GM06990 (cell line): ENCODE results near the gene LRRTM4.

Experiments
- DNase-seq: peaks from one replicate; pipeline ENCODE4 v3.0.0-alpha.2; 2011; ENCODE audit not compliant: insufficient read length; ENCODE audit errors: extremely low read depth
- H3K27me3 ChIP-seq: replicated peaks from 2 replicates; pipeline ENCODE4 v1.6.0; 2011; ENCODE audit warnings: low read length; ENCODE audit not compliant: control insufficient read depth, insufficient read depth
- H3K36me3 ChIP-seq: 2 replicates; pipeline ENCODE4 v1.5.1; 2011; ENCODE audit warnings: low read length; ENCODE audit not compliant: control insufficient read depth, insufficient read depth
- H3K4me3 ChIP-seq: replicated peaks from 2 replicates; pipeline ENCODE4 v1.5.1; 2011; ENCODE audit warnings: low read depth, mild to moderate bottlenecking, control low read depth, low read length
- CTCF ChIP-seq: IDR thresholded peaks from 2 replicates; pipeline ENCODE4 v1.5.1; 2011; ENCODE audit warnings: low read length, control low read depth, mild to moderate bottlenecking, inconsistent platforms; ENCODE audit not compliant: insufficient read depth, poor library complexity, severe bottlenecking

Gene LRRTM4

GRCh38 chr2:77228391-77228790, 293.8 kb downstream of the LRRTM4 start:
- no peak for DNase-seq
- TF ChIP-seq CTCF, result no peak
- H3K4me3 ChIP-seq, result no peak overlapping the region
- H3K27me3 ChIP-seq, result no peaks in the 10 kb centered on the region
- H3K36me3 ChIP-seq, result no peaks in the 10 kb centered on the region

- Histone ChIP-seq H3K4me3 (no peak overlapping the region), H3K36me3 (no peaks in the 10 kb centered on the region), H3K27me3 (no peaks in the 10 kb centered on the region)
- DNase-seq, result no peak
- TF ChIP-seq CTCF, result no peak
Measured at GRCh38 chr2:77210725-77211124, 311.5 kb downstream of the LRRTM4 start.

- H3K27me3 ChIP-seq, result no peaks in the 10 kb centered on the region
- DNase-seq, result no peak
- H3K4me3 ChIP-seq, result no peak overlapping the region
- no peak for TF ChIP-seq CTCF
- no peaks in the 10 kb centered on the region for H3K36me3 ChIP-seq
Measured at GRCh38 chr2:77207331-77207730, 314.8 kb downstream of the LRRTM4 start.

- no peak overlapping the region for H3K4me3 ChIP-seq
- TF ChIP-seq CTCF, result no peak
- H3K36me3 ChIP-seq, result no peaks in the 10 kb centered on the region
- H3K27me3 ChIP-seq, result no peaks in the 10 kb centered on the region
- DNase-seq, result no peak
Measured at GRCh38 chr2:77201755-77202154, 320.4 kb downstream of the LRRTM4 start.

GRCh38 chr2:77199411-77199810, 322.8 kb downstream of the LRRTM4 start:
- DNase-seq, result no peak
- no peak for TF ChIP-seq CTCF
- no peaks in the 10 kb centered on the region for H3K27me3 ChIP-seq
- no peaks in the 10 kb centered on the region for H3K36me3 ChIP-seq
- H3K4me3 ChIP-seq, result no peak overlapping the region

GRCh38 chr2:77193858-77194448, 328.2 kb downstream of the LRRTM4 start:
- H3K4me3 ChIP-seq, result no peak overlapping the region
- DNase-seq, result no peak
- H3K27me3 ChIP-seq, result no peaks in the 10 kb centered on the region
- TF ChIP-seq CTCF, result no peak
- no peaks in the 10 kb centered on the region for H3K36me3 ChIP-seq
